CMK (cell line): ENCODE data around the gene FPR2.
"Not testable (repeated sequence)": the region's sequence is repeated elsewhere in the genome, so short reads cannot be mapped to it uniquely, and the experiment has no call there.

Experiments used
- DNase-seq: peaks from one replicate; pipeline ENCODE4 v3.0.0-alpha.2; 2010; ENCODE audit warnings: low read depth

The FPR2 gene, protein sequence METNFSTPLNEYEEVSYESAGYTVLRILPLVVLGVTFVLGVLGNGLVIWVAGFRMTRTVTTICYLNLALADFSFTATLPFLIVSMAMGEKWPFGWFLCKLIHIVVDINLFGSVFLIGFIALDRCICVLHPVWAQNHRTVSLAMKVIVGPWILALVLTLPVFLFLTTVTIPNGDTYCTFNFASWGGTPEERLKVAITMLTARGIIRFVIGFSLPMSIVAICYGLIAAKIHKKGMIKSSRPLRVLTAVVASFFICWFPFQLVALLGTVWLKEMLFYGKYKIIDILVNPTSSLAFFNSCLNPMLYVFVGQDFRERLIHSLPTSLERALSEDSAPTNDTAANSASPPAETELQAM

DNA sequence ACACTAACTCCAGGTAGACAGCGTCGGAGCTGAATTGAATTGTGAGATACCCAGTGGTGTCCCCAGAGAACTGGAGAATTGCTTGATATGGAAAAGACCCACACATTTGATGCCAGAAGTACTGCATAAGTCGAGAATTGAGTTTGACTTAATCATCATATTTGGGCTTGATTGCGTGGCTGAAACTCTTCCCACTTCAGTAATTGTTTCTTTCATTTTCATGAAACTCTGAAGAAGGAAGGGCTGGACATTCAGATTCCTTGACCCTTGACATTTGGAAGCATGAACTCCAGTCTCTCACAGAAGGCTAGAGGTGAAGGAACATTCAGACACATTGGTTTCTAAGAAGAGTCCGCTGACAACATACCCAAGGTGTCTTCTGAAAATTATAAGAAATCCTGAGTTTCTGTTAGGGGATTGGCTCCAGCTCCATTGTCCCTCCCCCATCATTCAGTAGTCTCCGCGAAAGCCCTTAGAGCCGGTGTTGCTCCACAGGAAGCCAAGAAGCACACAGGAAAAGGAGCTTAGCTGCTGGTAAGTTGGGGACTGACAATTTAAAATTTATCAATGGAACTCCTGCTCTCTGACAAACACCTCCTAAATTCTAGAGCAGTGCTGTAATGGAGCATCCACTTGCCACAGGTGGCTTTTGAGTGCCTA is at the start of gene FPR2:
TSS of gene FPR2 (plus strand) at position 484 of the 660 bp plus-strand sequence. CDS start 7,479 bp downstream, outside the sequence.
- no peak for DNase-seq

DNA sequence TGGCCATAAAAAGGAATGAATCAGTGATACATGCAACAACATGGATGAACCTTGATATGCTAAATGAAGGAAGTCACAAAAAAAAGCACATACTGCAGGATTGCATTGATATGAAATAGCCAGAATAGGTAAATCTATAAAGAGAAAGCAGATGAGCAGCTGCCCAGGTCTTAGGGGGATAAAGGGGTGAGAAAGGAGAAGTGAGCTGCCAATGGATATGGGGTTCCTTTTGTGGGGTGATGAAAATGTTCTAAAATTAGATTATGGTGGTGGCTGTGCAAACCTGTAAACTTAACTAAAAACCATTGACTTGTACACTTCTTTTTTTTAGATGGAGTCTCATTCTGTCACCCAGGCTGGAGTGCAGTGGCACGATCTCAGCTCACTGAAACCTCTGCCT is 49.3 kb upstream of the FPR2 start:
- no peak for DNase-seq

DNA sequence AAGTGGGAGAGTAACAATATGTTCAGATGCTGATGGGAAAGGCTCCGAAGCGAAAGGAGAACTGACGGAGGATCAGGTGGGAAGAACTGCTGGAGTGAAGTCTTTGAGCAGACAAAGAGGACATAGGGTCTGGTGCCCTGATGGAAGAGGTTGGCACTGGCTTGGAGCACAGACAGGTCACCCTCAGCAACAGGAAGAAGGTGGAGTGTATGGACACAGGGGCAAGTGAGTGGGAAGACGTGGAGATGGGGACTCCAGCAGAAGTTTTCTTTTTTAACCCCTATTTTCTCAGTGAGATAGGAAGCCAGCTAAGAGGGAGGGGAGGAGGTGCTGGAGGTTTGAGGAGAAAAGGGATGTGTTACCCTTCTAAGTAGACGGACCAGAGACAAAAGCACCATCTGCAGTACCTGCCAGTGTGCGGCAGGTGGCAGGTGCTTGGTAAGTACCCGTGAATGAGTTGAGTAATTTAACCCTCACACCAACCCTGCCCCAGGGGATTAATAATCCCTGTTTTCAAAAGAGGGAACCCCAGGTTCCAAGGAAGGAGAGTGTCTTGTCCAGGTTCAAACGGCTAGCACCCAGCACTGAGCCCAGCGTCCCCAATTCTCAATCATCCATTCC is 48.4 kb upstream of the FPR2 start:
- no peak for DNase-seq

DNA sequence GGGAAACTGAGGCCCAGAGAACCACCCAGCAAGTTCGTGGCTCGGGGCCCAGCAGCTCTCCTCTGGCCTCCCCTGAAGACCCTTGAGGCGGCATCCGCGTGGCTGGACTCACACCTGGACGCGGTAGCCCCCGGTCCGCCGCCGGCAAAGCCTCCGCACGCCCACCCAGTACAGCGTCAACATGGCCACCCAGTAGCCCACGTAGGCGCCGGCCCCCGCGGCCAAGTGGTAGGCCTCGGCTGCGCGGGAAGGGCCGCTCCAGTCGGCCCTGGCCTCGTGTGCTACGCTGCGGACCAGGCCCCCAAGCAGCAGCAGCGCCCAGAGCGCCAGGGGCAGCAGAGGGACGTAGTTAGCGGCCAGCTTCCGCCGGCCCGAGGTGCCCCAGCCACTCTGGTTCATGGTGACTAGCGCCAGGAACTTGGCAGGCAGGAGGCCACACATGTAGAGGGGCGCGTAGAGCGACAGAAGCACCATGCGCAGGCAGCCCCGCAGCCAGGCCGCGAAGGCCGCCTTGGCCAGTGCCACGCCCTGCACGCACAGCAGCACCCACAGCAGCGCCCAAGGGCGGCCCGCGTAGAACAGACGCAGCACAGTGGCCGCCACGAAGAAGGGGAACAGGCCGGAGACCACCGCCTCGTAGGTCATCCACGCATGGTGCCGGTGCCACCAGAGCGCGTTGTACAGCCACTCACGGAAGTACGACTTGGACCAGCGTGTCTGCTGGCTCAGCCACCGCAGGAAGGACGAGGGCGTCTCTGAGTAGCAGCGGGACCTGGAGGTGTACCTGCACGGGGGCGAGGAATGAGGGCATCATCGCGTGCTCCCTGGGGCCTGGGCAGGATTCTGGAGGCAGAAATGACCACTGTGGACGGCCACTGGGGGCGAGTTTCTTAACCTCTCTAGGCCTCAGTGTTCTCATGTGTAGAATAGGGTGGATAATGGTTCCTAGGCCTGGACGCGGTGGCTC is 47.4 kb upstream of the FPR2 start:
- no peak for DNase-seq

DNA sequence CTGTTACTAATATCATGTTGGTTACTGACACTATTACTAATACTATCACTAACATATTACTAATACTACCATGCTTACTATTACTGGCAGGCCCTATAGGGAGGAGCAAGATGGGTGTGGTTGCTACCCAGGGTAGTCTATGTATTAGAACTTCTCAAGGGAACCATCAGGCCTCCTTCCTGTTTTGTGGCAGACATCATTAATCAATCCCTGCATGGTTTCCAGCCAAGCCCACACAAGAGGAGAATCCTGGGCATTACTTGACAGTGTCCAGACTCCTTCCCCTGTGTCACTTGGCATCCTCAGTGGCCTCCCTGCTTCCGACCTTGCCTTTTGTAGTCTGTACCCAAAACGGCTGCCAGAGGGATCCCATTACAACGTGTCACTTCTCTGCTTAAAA is 46.1 kb upstream of the FPR2 start:
- DNase-seq = no peak

DNA sequence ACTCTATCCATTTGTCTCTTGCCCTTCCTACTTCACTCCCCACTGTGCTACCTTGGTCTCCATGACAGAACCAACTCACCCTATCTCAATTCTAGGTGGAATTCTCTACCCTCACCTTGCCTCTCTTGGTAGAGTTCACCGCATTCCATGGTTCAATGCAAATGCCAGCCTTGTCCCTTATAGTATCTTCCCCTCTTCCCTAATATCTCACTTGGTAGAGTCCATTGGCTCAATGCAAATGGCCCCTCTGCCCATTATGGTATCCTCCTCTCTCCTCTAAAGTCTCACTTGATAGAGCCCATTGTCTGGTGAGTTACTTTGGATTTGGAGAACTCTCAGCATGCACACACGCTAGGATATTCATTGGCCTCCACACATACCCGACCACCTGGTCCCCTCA is 45.1 kb upstream of the FPR2 start:
- no peak for DNase-seq

DNA sequence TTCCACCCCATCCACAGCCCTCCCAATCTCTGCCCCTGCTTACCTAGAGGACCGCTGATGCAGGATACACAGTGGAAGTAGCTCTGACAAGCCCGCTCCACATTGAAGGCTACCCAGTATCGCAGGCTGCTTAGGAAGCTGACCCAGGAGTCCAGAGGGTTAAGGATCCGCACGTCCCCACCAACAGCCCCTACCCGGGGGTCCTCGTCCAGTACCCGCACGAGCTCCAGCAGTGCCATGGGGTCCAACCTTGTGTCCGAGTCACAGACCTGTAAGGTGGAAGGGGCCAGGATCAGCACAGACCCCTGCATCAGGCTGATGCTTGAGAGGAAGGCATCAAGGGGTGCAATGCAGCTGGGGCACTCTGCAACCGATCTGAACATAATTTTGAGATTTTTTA is 44.1 kb upstream of the FPR2 start:
- no peak for DNase-seq

DNA sequence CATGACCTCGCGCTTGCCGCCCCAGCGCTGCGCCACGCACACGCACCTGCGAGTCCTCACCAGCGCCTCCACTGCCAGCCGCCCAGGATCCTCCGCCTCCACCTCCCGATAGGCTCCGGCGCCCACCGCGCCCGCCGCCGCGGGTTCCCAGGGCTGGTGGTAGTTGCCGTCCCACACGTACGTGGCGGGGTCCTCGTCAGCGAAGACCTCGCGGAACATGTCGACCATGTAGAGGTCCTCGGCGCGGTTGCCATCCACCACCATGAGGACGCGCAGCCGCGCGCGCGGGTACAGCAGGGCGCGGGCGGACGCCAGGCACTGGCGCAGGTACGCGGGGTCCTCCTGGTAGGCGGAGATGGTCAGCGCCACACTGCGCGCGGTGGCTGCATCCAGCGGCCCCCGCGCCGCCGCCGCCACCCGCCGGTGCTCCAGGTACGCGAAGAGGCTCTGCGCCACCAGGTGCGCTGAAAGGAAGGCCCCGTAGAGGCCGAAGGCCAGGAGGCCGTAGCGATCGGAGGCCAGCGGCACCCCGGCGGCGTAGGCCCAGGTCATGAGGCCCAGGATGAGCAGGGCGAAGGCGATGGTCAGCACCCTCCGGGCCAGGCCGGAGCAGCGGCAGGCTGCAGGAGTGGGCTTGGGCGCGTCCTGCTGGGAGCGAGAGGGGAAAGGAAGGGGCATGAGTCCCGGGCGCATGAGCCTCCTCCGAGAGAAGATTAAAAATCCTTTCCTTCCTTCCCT is 41.6 kb upstream of the FPR2 start:
- DNase-seq = no peak

DNA sequence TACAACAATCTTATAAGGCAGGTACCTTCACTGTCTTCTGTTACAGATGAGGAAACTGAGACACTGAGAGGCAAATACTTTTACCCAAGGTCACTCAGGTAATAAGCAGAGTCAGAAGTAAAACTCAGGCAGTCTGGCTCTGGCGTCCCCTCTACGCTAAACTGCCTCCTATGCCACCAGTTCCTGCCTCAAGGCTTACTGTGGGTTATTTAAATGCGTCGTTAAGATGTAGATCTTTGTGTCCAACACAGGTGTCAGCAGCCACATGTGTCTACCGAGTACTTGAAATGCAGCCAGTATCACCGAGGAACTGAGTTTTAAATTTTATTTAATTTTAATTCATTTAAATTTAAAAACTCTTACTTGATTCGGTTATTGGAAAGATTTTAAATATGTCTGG is 39.1 kb upstream of the FPR2 start:
- DNase-seq = no peak

DNA sequence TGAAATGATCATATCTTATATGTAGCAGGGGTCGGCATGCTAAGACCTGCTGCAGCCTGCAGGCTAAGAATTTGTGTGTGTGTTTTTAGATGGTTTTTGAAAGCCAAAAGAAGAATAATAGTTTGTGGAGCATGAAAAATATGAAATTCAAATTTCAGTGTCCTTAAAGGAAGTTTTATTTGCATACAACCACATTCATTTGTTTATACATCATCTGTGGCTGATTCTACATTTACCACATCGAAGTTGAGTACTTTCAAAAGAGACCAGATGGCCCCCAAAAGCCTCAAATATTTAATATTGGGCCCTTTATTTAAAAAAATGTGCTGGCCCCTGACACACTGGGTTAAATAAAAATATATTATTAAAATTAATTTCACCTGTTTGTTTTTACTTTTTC is 38.5 kb upstream of the FPR2 start:
- DNase-seq = no peak

DNA sequence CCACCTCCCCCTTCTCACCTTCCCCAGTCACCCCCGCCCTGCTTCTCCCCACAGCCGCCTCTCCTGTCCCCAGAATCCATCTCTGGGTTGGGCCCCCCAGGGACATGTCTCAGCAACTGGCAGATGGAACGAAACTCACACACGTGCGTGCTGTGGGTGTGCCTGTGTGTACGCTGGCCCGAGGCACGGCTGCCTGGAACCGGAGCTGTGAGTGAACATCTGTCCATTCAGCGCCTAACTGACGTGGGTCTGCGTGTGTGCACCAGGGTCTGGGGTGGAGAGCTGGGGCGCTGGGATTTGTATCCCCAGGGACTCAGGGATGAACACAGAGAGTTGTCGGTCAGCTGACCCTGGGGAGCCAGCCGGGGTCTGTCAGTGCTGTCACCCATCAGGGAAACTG is 36.4 kb upstream of the FPR2 start:
- no peak for DNase-seq

DNA sequence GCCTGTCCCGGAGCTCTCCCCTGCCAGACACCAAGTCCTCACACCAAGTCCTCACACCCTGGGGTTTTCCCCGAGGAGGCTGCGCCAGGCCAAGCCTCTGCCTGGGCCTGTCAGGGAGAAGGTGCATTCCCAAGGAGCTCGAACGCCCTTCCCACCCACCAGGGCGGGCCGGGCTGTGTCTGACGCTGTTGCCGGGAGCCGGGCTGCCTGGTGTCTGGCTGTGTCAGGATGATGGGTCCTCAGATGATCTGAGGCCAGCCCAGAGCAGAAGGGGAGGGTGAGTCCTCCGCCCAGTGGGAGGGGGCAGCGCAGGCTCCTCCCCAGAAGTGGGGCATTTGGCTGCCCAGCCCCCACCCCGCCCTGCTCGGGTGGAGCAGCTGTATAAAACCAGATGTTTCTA is 34.9 kb upstream of the FPR2 start:
- no peak for DNase-seq

DNA sequence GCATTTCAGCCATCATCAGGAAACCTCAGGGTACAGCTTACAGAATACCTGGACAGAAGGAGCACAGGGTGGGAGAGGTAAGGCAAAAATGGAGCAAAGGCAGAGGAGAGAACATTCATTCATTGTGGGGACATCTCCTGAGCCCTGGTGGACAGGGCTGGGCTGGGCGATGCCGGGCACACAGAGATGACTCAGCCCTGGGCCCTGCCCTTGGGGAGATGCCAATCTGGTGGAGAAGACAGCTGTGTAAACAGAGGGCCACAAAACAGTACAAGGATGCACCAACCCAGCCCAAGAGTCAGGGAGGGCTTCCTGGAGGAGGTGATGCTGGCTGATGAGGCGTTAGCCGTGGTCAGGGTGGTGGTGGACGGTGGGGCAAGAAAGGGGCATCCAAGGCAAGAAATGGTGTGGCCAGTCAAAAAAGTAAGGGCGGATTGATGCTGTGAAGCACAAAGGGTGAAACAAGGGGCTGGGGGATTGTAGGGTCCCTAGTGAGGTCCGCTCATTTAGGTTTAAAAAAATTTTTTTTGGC is 33.6 kb upstream of the FPR2 start:
- DNase-seq = no peak

DNA sequence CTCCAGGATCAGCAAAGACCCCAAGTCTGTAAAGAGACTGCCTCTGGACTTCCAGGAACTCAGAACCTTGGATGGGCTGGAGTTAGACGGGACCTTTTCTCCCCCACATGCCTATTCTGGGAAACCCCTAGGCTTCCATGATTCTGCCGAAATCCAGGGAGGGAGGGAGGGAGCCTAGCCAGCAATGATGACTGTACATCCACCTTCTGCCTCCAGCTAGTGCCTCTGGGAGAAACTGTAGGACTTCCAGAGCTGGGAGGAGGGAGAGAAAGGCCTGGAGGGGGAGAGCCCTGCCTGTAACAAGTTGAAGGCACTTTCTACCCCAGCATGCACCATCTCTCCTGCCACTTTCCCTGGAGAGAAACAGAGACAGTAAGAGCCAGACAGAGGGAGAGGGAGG is 31.2 kb upstream of the FPR2 start:
- no peak for DNase-seq

DNA sequence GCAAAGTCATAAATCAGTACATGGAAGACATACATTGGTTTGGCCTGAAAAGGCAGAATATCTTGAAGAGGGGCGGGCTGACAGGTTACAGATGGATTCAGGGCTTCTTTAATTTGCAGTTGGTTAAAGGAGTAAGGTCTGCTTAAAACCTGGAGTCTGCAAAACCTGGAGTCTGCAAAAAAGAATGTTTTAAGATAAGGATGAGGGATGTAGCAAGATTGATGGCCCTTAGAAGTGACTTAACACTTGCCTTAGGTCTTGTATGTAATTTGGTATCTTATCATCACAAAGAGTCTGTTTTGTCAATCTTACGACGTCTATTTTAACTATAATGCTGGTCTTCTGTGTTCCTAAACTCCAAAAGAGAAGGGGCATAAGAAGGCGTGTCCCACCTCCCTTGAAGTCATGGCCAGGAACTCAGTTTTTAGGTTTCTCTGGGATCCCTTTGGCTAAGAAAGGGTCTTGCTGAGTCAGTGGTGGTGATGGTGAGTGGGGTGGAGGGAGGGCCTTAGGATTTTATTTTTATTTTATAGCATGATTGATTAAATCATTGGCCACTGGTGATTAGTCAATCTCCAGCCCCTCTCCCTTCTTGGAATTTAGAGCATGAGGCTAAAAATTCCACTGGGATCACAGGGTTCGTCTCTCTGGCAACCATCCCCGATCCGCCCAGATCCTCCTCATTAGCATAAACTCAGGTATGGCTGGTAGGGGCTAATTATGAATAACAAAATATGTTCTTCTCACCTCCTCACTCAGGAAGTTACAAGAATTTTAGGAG is 27.0 kb upstream of the FPR2 start:
- DNase-seq = no peak

DNA sequence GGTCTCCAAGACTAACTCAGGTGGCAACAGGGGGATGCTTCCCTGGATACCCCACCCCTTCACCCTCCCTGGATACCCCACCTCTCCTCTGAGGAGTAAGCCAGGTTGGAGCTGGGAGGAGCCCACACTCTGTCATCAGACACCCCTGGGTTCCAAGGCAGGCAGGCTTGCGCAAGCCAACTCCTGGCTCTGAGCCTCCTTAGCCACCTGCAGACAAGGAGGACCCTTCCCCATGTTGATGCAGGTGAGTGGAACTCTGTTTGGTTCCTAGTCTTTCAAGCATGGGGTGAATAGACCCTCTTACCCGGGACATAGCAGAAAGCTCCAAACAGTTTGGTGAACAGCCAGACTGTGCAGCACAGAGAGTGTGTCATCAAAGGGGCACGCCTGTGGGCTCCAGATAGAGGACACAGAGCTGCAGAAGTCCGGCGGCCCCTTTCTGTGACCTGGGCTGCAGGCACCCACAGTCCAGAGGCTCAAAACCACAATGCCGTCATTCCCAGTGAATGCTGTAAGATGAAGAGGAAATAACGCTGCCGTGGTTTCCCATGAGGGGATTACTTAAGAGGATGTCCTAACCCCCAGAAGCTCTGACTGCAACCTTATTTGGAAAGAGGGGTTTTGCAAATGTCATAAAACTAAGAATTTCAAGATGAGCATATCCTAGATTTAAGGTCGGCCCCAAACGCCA is 25.1 kb upstream of the FPR2 start:
- DNase-seq = no peak

DNA sequence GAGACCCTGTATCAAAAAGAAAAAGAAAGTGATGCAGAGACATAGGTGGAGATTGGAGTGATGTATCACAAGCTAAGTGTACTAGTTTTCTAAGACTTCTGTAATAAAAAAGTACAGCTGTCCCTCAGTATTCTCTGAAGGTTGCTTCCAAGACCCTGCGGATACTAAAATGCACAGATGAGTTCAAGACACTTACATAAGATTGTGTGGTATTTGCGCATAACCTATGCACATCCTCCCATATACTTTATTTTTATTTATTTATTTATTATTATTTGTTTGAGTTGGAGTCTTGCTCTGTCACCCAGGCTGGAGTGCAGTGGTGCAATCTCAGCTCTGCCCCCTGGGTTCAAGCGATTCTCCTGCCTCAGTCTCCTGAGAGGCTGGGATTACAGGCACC is 23.6 kb upstream of the FPR2 start:
- DNase-seq = no peak

DNA sequence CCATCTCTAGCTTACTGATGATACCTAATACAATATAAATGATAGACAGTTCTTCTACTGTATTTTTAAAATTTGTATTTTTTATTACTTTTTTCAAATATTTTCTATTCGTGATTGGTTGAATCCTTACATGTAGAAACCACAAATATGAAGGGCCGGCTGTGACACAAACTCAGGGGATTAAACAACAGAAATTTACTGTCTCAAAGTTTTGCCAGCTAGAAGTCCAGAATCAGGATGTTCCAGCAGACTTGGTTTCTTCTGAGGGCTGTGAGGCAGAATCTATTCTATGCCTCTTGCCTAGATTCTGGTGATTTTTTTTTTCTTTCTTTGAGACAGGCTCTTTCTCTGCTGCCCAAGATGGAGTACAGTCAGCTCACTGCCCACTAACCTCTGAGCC is 23.1 kb upstream of the FPR2 start:
- no peak for DNase-seq

DNA sequence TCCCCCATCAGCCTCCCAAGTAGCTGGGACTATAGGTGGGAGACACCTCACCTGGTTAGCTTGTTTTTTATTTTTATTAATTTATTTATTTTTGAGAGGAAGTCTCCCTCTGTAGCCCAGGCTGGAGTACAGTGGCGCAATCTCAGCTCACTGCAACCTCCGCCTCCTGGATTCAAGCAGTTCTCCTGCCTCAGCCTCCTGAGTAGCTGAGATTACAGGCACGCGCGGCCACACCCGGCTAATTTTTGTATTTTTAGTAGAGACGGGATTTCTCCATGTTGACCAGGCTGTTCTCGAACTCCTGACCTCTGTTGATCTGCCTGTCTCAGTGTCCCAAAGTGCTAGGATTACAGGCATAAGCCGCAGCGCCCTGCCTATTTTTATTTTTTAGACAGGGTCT is 22.5 kb upstream of the FPR2 start:
- DNase-seq = not testable (repeated sequence)
